Thoracic aorta (tissue), 2 donors: Measurements from ENCODE around the gene NUP58. TPM values are rescaled to one million over a fixed set of nuclear protein-coding genes. Genes with fewer than 3 reads are reported as not detected.

Source experiments
- ATAC-seq: fragments of 150-250 bp; one replicate; pipeline ENCODE4 v1.8.0; 2017; ENCODE audit warnings: low read depth; ENCODE audit not compliant: insufficient number of reproducible peaks, low FRiP score
- DNase-seq: peaks from one replicate; pipeline ENCODE4 v3.0.0-alpha.2; 2020; ENCODE audit warnings: low spot score
- H3K27ac ChIP-seq, 2 donors: fragments of 200-600 bp; sonication (generic); 1 replicate in 1 of 2; 2 replicates in 1 of 2; pipeline ENCODE4 v1.5.1; 2016; ENCODE audit warnings: mild to moderate bottlenecking in 2 of 2, moderate library complexity in 2 of 2
- H3K27me3 ChIP-seq: fragments of 200-600 bp; sonication (generic); replicated peaks from 2 replicates; pipeline ENCODE4 v1.6.0; 2016; ENCODE audit warnings: mild to moderate bottlenecking; ENCODE audit not compliant: insufficient read depth
- H3K36me3 ChIP-seq: fragments of 200-600 bp; sonication (generic); one replicate; pipeline ENCODE4 v1.5.1; 2016
- H3K4me1 ChIP-seq, 2 donors: fragments of 200-600 bp; sonication (generic); 1 replicate in 1 of 2; 2 replicates in 1 of 2; pipeline versions ENCODE4 v1.5.1 to v1.6.0; 2016; ENCODE audit warnings: low read depth in 2 of 2, mild to moderate bottlenecking in 1 of 2; ENCODE audit not compliant: control insufficient read depth in 1 of 2
- H3K4me3 ChIP-seq: fragments of 200-600 bp; sonication (generic); 2 replicates; pipeline ENCODE4 v1.5.1; 2016; ENCODE audit warnings: mild to moderate bottlenecking
- H3K9me3 ChIP-seq: fragments of 200-600 bp; sonication (generic); 2 replicates; pipeline ENCODE4 v1.5.1; 2016
- CTCF ChIP-seq: fragments of 200-600 bp; sonication (generic); IDR thresholded peaks from one replicate; pipeline ENCODE4 v1.5.1; 2019; ENCODE audit warnings: antibody characterized with exemption
- total RNA-seq, 2 donors: library from RNA; depleted of rRNA; stranded (reverse); fragments of >200 nt; gene quantifications; one replicate each; pipeline versions ENCODE4 v1.1.0 to v1.2.3, GENCODE V29; 2016

NUP58 gene
- total RNA-seq, 2 donors from 2014 or later, result 43.9 to 65.0 TPM

- no peaks in the 10 kb centered on the region for H3K9me3 ChIP-seq
- no peaks in the 10 kb centered on the region for H3K4me1 ChIP-seq
- H3K27me3 ChIP-seq, result no peaks in the 10 kb centered on the region
- ATAC-seq (no peak), DNase-seq (no peak)
- TF ChIP-seq CTCF, result no peak
- peaks cover 4% of the 10 kb centered on the region for H3K36me3 ChIP-seq
- no peak overlapping the region for H3K27ac ChIP-seq
- H3K4me3 ChIP-seq, result no peak overlapping the region
Observed at GRCh38 chr13:25345576-25345975, 44.2 kb downstream of the NUP58 start.

GRCh38 chr13:25347151-25347550, 45.7 kb downstream of the NUP58 start:
- no peaks in the 10 kb centered on the region for H3K4me1 ChIP-seq
- H3K36me3 ChIP-seq, result no peaks in the 10 kb centered on the region
- H3K27ac ChIP-seq, result no peak overlapping the region
- H3K9me3 ChIP-seq, result no peaks in the 10 kb centered on the region
- H3K27me3 ChIP-seq, result no peaks in the 10 kb centered on the region
- H3K4me3 ChIP-seq, result no peak overlapping the region
- ATAC-seq (no peak), DNase-seq (no peak)
- no peak for TF ChIP-seq CTCF

- TF ChIP-seq CTCF, result no peak
- ATAC-seq, result no peak
- H3K9me3 ChIP-seq, result no peaks in the 10 kb centered on the region
- no peaks in the 10 kb centered on the region for H3K4me1 ChIP-seq
- no peaks in the 10 kb centered on the region for H3K36me3 ChIP-seq
- no peak overlapping the region for H3K27ac ChIP-seq
- no peaks in the 10 kb centered on the region for H3K27me3 ChIP-seq
- no peak overlapping the region for H3K4me3 ChIP-seq
- no peak for DNase-seq
Observed at GRCh38 chr13:25351404-25351803, 50.0 kb downstream of the NUP58 start.

- Histone ChIP-seq H3K27me3 (no peaks in the 10 kb centered on the region), H3K4me1 (no peaks in the 10 kb centered on the region), H3K9me3 (no peaks in the 10 kb centered on the region), H3K36me3 (no peaks in the 10 kb centered on the region), H3K4me3 (no peak overlapping the region), H3K27ac (no peak overlapping the region)
- no peak for ATAC-seq
- no peak for TF ChIP-seq CTCF
- no peak for DNase-seq
Observed at GRCh38 chr13:25352230-25352629, 50.8 kb downstream of the NUP58 start.

GRCh38 chr13:25352806-25353205, 51.4 kb downstream of the NUP58 start:
- Histone ChIP-seq H3K27ac (no peak overlapping the region), H3K27me3 (no peaks in the 10 kb centered on the region), H3K9me3 (no peaks in the 10 kb centered on the region), H3K4me3 (no peak overlapping the region), H3K36me3 (no peaks in the 10 kb centered on the region), H3K4me1 (no peaks in the 10 kb centered on the region)
- no peak for TF ChIP-seq CTCF
- DNase-seq (no peak), ATAC-seq (no peak)
